Activated T-helper 1 cell treated with anti-CD3 and anti-CD28 coated beads, Interleukin-2, amount 50 U/mL, for 16 hours (primary cell): Measurements from ENCODE around the gene ATP6V1D.
"Not testable (repeated sequence)": the region's sequence is repeated elsewhere in the genome, so short reads cannot be mapped to it uniquely, and the experiment has no call there.

Source experiments
- DNase-seq, 2 donors: peaks; one replicate each; pipeline ENCODE4 v3.0.0-alpha.2; 2020; ENCODE audit warnings: low read depth in 1 of 2, low spot score in 1 of 2

Gene ATP6V1D

GRCh38 chr14:67359775-67360469, at the start of gene ATP6V1D, which contains the start of gene EIF2S1:
Gene ATP6V1D, minus strand, starts transcription at chr14:67359804. Its CDS starts 106 bp downstream, at chr14:67359698.
Gene EIF2S1, plus strand, starts transcription at chr14:67360328. Its CDS starts 4,440 bp downstream, at chr14:67364768.
- DNase-seq, result peak; percentile 99 to 100

DNA sequence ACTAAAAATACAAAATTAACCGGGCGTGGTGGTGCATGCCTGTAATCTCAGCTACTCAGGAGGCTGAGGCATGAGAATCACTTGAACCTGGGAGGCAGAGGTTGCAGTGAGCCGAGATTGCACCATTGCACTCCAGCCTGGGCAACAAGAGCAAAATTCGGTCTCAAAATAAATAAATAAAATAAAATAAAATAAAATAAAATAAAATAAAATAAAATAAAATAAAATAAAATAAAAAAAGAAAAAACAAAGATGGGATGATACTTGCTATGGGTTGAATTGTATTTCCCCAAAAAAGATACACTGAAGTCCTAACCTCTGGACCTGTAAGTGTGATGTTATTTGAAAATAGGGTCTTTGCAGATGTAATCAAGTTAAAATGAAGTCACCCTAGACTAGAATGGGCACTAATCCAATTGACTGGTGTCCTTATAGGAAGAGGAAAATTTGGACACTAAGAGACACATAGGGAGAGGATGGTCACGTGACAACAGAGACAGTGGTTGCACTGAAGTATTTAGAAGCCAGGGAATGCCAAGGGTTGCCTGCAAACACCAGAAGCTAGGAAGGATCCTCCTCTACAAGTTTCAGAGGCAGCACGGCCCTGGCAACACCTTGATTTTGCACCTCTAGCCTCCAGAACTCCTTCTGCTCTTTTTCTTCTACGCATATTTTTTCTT, 48.7 kb upstream of the ATP6V1D start:
- not testable (repeated sequence) for DNase-seq

DNA sequence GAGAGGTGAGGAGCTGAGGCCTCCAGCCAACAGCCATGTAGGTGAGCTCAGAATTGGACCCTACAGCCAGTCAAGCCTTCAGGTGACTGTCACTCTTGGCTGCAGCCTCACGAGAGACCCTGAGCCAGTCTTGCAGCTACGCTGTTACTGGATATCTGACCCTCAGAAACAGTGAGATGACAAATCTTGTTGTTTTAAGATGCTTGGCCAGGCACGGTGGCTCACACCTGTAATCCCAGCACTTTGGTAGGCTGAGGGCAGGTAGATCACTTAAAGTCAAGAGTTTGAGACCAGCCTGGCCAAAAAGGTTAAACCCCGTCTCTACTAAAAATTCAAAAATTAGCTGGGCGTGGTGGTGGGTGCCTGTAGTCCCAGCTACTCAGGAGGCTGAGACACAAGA, 46.2 kb upstream of the ATP6V1D start:
- DNase-seq, result no peak

DNA sequence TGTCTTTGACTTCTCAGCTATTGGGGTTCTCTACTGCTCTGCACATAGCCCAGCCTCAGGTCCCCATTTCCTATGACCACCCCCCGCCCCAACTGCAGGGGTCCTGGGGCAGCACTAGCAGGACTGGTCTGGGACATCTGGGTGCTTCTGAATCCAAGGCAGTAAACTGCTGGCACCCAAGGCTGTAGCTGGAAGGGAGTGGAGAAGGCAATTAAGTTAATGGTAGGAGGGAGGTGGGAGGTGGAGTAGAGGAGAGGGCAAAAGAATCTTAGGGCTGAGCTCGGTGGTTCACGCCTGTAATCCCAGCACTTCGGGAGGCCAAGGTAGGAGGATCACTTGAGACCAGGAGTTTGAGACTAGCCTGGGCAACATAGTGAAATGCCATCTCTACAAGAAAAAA, 40.8 kb upstream of the ATP6V1D start:
- DNase-seq, result no peak

- DNase-seq, result no peak
Measured at GRCh38 chr14:67397536-67397935, 37.9 kb upstream of the ATP6V1D start.

- DNase-seq, result no peak
Measured at GRCh38 chr14:67396381-67396970, 36.9 kb upstream of the ATP6V1D start.

GRCh38 chr14:67395876-67396189, 36.2 kb upstream of the ATP6V1D start:
- DNase-seq, result no peak

DNA sequence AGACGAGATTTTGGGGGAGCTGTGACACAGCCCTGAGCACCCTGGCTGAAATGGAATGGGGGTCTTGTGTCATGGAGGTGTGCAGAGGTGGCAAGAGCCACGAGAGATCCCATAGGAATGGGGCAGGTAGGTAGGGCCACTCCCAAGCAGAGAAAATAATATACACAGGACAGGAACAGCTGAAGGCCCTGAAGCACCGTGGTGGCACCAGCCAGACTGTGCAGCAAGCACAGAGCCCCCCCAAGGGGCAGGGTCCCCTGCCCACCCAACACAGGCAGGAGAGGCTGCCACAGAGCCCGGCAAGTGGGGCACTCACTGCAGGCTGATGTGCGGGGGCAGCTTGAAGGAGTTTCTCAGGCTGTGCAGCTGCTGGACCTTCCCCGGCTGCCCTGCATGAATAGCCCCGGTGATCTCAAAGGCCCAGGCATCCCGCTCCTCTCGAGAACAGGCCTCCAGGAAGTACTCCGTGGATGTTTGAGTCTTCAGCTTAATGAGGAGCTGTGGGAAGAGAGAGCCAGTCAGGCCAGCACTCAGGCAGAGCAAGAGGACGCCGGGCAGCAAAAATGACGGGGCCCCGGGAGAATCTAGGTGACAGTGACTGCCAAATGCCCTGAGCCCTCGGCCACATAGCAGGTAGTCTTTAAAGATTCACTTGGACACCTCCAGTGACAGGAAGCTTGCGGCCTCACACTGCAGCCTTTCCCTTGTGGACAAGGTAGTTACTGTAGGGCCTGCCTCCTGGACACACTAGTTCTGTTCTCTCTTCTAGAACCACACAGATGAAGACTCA, 35.7 kb upstream of the ATP6V1D start:
- DNase-seq, result no peak

GRCh38 chr14:67393689-67394088, 34.1 kb upstream of the ATP6V1D start:
- DNase-seq, result no peak

DNA sequence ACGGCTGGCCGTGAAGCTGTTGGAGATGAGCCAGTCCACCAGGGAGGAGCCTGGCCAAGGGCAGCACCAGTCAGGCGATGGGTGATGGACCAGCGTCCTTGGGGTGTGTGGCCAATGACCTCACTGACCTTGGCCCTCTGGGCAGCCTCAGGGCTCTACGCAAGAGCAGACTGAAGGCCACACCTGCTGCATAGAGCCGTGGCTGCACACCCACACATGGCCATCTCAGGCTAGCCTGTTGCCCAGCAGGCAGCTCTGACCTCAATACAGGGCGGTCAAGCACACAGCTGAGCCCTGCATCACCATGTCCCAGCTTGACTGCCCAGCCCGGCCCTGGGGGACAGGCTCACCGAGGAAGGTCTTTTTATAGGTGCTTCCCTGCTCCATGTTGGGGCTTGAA, 33.2 kb upstream of the ATP6V1D start:
- no peak for DNase-seq

- DNase-seq, result no peak
Measured at GRCh38 chr14:67392123-67392522, 32.5 kb upstream of the ATP6V1D start.

GRCh38 chr14:67391268-67391667, 31.7 kb upstream of the ATP6V1D start:
- no peak for DNase-seq

DNA sequence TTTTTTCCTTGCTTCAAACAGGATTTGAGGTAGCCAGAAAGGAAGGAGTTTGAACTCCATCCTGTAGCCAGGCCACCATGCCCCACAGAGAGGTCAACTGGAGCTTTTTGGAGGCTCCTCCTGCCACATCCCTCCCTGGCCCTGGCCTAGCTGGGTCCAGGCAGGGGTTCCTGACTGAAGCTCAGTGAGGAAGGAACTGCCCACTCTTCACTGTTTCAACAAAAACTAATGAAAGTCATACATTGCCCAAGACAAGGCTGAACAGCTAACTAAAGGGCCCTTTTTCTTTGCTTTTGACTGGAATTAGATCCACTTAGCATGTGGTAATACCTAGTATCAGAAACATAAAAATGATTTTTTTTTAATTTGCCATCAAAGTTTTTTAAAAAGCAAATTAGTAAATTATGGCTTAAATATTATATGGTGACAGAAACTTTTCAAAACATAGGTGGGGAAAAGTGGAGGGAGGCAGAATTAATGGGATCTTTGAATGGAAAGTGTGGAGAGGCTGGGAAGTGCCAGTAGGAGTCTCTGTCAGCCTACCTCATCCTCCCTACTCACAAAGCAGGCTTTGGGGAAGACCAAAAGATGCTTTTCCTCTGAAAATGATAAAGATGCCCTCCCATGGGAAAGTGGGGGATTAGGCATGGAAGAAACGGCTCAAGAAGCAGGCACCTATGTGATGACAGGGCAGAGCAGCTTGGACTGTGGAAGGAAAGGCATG, 30.4 kb upstream of the ATP6V1D start:
- no peak for DNase-seq

DNA sequence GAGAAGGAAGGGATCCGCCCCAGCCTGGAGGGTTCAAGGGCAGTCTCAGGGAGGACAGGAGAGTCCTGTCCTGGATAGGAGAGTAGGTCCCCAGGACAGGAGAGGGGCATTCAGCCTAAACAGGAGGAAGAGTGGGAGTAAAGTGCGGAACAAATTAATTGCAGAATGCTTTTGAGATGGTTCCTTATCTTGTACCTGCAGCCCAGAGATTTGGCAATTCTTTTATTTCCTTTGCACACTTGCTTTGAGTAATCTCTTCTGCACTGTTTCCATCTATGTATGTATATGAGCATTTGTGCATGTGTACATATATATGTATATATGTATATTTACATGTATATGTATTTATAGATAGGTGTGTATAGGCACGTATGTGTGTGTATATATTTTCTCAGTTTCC, 29.7 kb upstream of the ATP6V1D start:
- no peak for DNase-seq

DNA sequence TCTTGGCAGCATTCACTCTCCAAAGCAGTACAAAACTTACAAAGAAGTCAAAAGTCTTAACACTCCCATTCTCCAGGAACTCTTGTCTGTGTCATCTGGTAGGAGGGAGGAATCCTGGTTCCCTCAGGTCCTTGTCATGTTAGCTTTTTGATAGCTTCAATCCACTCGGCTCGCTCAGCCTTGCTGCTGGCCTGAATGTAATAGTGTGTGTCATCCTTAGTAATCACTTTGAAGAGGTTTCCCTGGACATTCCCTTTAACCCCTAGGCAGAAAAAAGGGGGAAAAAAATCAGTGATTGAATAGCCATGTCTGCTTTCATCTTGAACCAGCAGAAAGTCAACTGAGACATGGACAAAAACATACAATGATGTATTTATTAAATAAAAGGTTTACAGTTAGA, 27.6 kb upstream of the ATP6V1D start:
- no peak for DNase-seq

DNA sequence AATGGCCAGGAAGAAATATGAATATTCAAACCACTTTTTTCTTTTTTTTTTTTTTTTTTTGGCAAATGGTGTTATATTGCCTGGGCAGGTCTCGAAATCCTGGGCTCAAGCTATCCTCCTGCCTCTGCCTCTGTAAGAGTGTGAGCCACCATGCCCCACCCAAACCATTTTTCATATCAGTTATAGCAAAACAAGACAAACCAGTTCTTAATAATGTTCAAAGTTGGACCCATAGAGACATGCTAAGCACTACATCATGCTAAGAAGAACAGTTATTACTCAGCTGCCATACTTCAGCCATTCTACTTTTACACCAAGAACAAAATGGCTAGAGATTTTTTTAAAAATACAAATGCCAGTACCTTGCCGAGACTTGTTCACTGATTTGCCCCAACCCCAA, 26.0 kb upstream of the ATP6V1D start:
- no peak for DNase-seq

- DNase-seq, result no peak
Measured at GRCh38 chr14:67385120-67385519, 25.5 kb upstream of the ATP6V1D start.

DNA sequence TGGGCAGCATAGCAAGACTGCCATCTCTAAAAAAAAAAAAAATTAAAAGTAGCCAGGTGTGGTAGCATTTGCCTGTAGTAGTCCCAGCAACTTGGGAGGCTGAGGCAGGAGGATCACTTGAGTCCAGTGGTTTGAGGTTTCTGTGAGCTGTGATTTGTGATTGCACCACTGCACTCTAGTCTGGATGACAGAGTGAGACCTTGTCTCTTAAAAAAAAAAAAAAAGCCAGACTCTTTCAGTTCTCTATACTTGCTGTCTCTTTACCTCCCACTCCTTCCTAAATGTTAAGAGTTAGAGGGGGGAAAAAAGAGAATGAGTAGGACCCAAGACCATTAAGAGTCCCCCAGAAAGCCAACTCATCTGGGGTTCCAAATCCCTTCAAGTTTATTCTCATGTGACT, 18.3 kb upstream of the ATP6V1D start:
- DNase-seq, result no peak

DNA sequence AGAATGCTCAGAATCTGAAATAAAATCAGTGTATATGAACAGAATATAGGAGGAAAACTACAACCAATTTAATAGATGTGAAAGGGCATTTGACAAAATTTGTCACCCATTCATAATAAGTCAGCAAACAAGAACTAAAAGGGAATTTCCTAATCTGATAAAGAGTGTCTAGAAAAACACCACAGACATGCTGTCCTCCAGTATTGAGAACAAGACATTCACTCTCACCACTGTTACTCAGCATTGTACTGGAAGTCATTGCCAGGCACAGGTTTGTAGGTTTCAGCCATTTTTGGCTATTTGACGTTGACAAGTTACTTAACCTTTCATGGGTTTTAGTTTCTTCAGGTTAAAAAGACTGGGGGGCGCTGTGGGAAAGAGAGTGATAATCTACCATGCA, 13.7 kb upstream of the ATP6V1D start:
- DNase-seq, result no peak

DNA sequence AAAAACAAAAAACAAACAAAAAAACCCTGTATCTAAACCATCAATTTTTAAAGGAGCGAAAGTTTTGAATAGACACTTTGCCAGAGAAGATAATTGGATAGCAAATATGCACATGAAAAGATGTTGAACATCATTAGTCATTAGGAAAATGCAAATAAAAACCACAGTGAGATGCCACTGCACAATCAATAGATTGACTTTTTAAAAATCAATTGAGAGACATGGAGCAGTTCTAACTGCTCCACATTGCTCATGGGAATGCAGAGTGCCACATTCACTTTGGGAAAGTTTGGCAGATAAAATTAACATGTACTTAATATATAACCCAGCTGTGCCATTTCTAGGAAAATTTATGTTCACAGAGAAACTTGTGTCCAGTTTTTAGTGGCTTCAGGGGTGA, 13.2 kb upstream of the ATP6V1D start:
- DNase-seq, result no peak
